GM21526 (cell line): ENCODE measurements around the gene MAP1B.
"Not testable (repeated sequence)": the region's sequence is repeated elsewhere in the genome, so short reads cannot be mapped to it uniquely, and the experiment has no call there.

Source experiments
- ATAC-seq: cut with Tn5 transposase; IDR thresholded peaks from one replicate; pipeline ENCODE4 v1.9.1; 2021; ENCODE audit warnings: moderate library complexity; ENCODE audit not compliant: unreplicated experiment, low FRiP score

Gene MAP1B

DNA sequence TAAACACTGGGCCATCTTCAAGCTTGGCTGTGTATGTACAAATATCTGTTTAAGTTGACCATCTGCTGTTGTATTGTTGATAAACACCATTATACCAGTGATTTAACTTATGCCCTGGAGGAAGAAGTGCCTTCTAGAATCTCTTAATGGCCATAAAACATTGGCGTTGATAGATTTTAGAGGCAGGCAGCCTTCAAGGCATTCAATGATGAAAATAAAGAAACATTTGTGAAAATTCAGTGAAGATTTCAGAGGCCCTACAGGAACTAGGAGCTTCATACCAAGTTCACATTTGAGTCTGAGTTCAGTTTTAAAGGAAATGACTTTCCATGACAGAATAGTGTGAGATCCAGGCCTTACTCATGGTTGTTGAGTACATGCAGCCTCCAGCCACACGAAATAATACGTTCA is 52.2 kb downstream of the MAP1B start:
- ATAC-seq, result no peak

DNA sequence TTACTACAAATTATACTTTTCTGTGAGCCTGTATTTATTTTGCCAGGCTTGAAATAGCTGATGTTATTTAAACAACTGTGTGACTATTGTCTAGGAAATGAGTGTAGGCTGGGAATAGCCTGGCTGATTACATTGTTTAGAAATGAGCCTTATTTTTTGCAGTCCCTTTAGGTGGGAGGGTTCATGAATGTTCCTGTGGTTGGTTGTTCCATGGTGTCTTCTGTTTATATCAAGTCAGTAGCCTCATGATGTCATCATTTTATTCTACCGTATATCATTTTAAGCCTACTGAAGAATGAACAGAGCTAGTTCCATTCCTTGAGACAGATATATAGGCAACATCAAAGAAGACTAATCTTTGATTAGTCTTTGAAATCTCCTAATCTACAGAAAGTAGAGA is 53.1 kb downstream of the MAP1B start:
- no peak for ATAC-seq

DNA sequence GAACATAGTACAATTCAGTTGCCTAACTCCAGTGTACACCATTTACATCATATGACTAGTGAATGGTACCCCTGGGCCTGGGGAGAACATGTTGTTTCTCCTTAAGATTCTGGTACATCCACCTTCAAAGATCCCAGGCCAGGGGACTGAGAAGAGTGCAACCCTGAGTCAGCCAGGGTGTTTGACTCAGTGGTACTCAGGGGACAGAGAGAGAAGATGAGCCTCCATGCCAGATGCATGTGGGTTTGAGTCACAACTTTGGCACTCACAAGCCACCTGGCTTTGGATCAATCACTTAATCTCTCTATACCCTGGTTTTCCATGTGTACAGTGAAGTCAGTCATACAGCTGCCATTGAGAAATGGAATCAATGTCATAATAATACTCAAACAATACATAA is 53.7 kb downstream of the MAP1B start:
- ATAC-seq, result no peak

DNA sequence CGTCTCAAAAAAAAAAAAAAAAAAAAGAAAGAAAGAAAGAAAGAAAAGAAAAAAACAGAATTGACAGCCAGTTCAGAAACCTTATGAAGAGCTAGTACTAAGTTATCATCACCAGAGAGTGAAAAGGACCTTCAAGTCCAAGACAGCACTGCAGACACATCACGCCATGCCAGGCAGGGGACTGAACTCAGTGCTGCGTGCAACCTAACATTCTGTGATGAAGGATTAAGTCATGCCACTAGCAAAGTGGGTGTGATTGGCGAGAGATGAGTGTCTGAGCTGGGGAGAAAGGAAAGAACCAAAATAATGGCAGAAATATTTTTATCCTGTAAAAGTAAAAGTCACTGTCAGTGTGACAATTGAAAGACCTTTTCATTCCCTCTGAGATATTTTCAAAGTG is 54.7 kb downstream of the MAP1B start:
- no peak for ATAC-seq

DNA sequence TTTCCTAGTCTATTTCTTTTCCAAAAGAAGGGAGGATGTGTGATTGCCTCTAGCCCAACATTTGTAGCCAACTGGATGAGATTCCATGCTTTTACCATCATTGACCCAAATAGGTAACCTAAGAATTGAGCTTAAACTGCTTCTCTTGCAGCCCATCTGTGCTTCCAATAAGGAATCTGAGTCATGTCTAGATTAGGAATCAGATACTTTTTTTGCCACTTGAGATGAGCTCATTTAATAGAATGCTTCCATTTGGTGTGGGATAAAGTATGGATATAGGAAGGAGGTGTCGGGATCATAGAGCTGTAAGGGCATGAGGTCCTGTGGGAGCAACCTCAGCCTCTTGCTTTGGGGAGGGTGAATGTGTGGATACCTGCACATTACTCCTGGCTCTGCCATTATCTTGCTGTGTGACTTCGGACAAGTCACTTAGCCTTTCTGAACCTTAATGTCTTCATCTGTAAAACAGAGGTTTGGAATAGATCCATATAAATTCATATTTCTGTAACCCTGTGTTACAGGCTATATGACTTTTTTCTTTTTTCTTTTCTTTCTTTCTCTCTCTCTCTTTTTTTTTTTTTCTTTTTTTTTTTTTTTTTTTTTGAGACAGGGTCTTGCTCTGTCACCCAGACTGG is 56.2 kb downstream of the MAP1B start:
- ATAC-seq, result no peak

DNA sequence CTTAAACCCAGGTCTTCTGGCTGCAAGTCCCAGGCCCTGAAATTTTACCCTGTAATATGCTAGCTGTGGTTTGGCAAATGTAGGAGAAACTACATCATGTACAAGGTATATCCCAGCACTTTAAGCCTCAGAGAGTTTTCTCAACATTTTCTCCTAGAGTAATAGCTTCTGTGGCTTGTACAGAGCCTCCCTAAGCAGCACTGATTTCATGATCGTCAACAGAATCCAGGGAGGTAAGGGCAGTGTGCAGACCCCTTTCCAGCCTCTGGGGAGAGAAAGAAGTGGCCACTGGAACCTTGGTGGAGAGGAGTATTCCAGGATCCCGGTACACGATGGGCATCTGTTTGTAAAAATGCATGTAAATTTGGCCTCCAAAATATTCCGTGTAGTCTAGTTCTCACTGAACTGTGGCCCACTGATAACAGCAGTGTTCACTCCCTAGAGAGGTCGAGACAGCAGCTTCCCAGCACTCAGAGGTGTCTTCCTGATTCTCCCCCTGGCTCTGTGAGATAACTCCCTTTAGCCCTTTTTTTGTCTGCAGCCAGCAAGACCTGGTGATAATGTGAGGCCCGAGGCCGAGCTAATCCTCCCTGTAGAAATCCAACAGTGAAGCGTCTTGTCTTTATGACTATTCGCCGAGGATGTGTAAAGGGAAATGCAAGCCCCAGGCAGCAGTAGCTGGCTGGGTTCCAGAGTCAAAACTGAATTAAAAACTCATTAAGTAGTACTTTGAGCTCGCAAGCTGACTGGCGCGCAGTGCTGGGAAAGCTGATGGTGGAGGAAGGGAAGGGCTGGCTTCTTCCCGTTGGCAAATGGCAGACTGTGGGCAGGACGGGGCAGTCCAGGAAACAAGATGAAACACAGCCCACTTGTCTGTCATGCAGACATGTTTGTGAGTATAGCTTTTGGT is 59.0 kb downstream of the MAP1B start:
- no peak for ATAC-seq

DNA sequence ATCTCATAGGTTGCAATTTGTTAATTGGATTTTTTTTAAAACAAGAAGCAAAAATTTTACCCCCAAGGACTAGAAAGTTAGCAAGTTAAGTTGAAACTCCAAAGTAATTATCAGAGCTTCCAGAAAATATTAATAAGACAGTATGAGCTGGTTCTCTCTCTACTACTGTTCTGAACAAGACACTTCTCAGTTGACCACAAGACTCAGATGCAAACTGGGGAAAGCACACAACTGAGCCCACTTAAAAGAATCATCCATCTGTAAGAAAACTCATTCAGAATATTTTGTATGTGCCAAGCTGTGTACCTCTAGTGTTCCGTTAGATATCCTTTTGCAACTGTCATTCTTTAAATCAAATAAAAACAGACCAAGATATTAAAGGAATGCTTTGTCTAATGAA is 60.0 kb downstream of the MAP1B start:
- no peak for ATAC-seq

DNA sequence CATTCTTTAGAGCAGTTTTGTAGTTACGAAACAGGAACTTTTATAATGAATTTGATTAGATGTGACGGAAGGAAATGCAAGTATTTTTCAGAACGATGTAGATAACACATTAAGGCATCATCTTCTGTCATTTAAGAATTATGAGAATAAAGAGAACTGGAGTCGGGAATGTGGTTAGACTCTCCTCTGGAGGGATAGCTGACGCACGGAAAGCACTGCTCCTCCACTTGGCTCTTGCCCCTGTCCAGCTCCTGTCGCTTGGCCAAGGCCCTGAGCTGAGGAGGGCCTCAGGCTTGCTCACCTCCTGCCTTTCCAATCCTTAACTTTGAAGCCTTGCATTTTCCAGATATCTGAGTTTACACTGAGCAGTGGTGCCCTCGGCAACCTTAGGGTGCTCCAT is 60.5 kb downstream of the MAP1B start:
- ATAC-seq, result no peak

DNA sequence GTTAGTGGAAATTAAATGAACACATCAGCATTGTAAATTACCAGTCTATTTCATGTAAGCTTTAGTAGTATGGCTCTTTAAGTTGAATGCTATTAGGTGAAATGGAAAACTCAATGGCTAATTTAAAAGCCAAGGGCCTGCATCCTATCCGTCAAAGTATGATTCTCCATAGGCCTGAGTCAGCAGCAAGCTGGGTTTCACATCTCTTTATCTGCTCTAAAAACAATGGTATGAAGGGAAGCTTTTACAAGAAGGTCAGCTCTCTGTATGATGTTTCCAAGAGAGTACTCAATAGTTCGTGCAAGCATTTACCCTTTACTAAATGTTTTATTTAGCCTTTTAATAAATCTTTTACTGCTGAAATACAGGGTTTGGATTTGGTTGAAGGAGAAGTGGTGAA is 62.8 kb downstream of the MAP1B start:
- ATAC-seq, result no peak

DNA sequence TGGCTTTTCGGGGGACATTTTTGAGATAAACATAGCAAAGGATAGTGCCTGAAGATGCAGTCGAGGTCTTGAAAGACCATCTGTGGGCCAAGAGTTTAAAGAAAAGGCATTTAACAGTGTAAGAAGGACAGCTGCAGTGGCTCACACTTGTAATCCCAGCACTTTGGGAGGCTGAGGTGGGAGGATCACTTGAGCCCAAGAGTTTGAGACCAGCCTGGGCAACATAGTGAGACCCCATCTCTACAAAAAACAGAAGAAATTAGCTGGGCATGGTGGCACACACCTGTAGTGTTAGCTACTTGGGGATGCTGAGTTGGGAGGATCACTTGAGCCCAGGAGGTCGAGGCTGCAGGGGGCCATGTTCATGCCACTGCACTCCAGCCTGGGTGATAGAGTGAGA is 63.9 kb downstream of the MAP1B start:
- ATAC-seq, result not testable (repeated sequence)

DNA sequence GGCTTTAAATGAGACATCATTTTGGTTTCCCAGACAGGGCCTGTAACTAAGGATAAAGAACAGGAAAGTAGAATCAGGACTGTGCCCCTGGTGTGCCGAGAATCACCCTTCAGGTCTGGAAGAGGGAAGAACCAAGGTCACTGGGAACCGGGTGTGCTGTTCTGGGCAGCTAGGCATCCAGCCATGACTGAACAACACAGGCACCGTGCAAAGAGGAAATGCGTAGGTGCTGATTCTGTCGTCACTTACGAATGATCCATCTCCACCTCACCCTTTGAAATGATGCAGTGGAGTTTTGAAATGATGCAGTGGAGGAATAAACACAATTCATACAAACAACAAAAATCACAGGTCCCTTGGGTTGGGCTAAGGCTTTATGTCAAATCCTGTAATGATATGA is 64.4 kb downstream of the MAP1B start:
- ATAC-seq, result peak; percentile 55

DNA sequence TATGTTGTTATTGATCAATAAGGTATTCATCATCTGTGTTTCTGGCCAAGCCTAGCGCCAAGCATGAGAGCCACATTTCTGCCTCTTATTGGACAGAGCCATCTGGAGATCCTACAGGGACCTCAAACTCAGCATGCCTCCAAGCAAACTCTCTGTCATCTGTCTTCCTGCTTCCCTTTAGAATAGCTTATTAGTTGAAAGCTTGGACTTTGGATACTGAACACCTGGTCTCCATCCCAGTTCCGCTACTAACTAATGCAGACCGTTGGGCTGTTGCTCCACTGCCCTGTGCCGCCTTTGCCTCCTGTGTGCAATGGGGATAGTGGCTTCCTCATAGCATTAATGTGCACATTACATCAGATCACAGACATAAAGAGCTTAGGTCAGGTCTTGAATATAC is 65.5 kb downstream of the MAP1B start:
- ATAC-seq, result no peak

DNA sequence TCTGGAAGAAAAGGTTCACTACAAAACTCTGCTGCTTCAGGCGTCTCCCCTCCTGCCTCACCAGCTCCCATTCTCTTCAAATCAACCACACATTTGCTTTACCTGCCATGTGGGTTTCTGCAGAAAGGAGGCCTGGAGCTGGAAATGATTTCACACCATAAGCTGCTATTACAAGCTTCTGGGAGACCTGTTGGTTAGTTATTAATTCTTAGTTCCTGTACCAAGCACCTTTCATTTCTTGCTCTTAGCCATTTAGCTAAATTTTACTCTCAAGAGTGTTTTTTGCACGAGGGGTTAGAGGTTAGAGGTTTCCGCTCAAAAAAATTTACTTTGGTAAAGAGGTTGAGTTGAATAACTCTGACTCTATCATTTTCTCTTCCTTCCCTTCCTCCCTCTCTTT is 70.3 kb downstream of the MAP1B start:
- no peak for ATAC-seq

DNA sequence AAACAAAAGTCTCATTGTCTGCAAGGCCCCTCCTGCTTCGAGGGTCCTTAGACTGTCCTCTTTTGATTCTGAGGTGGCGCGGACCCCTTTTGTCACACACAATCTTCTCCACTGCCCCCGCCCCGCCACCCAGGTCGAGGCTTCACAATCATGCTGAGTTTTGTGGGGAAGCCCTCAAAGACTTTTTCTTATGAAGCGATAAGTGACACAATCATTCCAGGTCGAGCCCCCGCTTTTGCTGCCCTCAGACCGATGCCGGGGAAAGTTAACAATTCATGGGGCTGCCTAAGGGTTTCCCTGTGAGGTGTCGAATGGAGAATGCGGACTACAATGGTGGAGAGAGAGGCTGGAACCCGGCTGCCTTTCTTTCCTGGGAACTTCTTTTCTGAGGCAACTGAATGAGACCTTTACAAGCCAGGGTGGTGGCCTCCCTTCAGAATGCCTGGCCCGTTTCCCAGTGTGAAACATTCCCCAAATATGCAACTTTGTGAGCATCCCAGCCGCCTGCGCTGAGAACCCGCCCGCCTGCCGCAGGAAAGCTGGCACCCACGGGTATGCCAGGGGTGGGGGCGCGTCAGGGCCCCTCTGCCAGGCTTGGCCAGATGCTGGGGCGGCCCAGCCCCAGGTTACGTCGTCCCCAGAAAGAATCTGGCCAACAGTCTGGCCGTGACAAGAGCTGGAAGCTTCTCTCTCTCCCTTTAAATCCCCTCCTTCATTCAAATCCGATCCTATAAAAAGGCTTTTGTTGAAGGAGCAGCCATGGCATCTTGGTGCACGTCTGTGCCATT is 71.9 kb downstream of the MAP1B start:
- ATAC-seq, result no peak

DNA sequence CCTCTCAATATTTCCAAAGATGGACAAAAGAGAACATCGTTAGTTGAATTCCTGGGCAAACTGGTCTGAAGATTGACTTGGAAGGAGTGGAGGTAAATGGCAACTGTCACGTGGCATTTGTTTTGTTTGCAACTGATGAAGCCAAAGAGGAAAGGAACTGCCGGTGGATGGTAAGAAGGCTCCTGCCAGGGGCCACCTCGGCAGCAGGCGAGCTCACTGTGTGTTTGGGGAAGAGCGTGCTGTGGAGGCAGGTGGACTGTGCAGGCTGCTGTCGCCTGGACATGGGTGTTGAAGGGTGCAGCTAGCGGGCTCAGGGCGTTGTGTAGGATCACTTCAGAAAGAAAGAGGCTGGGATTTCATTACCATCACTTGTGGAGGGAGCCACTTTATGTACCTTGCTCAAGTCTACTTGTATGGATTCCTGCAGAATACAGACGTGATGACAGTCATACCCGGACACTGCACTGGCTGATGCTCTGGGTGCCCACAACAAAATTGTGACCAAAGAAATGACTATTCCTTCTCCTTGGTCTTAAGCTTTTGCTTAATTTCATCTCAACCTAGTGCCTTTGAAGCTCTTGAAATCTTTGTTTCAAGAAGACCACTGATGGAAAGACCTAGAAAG is 72.7 kb downstream of the MAP1B start:
- ATAC-seq, result no peak

DNA sequence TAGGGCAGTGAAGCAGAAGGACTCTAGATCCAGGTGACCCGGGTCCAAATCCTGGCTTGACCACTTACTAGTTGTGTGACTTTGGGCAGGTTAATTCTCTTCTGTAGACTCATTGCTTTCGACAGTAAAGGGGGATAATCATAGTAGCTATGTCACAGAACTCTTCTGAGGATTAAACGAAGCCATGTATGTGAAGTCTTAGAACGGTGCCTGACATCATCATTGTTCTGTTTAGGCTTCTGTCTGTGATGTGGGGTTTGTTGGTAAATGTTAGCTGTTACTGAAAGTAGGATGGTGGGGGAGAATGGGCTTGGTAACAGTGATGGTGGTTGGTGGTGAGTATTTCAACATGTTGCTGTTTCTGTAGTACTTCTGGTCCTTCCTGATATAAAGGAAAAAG is 73.7 kb downstream of the MAP1B start:
- no peak for ATAC-seq

DNA sequence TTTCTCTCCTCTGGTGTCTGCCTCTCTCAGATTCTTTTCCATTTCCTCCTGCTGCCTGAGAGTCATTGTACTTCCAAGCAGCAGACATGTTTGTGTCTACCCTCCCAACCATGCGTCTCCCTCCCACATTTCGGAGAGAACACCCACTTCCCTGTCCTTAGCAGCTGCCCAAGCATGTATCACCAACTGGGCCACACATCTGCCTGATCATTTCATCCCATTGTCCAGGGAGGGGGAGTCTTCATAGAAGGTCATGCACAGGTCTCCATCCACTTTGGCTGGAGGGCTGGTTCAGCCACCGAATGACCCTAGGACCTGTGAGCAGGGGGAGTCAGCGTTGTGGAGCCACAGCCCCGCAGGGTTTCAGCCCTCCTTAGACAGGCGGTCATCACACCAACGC is 75.4 kb downstream of the MAP1B start:
- no peak for ATAC-seq

DNA sequence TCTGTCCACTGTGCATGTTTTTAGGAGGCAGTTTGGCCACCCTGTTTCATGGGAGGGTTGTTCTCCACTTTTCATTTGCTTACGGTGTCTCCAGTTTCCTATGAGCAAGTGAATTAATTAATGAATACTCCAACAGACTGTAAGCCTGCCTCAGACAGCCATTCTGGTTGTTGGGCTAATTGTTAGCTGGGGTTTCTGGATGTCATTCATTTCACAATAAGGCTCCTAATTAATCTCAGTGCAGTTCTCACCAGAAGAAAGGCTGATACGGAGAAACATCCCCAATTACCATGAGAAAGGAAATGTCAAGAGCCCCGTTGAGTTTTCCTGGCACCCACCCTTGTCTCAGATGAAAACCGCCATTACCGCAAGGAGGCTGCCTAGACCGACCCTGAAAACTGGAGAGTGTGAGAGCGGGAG is 75.8 kb downstream of the MAP1B start:
- no peak for ATAC-seq

DNA sequence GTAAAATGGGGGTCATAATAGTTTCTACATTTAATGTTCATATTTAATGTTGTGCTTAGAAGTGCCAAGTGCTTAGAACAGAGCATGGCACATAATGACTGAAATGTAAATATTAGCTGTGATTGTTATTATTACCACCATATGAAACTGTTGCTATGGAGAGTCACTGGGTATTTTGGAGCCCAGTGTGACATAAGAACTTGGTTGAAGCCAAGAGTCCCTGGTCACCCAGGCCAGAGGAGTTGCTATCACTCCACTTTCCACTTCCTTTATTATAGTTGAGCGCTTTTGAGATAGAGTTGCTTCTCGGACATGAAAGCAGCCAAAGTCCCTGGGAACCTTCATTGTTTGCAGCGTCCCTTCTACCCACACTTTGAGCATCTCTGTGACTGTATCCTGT is 77.1 kb downstream of the MAP1B start:
- ATAC-seq, result no peak

DNA sequence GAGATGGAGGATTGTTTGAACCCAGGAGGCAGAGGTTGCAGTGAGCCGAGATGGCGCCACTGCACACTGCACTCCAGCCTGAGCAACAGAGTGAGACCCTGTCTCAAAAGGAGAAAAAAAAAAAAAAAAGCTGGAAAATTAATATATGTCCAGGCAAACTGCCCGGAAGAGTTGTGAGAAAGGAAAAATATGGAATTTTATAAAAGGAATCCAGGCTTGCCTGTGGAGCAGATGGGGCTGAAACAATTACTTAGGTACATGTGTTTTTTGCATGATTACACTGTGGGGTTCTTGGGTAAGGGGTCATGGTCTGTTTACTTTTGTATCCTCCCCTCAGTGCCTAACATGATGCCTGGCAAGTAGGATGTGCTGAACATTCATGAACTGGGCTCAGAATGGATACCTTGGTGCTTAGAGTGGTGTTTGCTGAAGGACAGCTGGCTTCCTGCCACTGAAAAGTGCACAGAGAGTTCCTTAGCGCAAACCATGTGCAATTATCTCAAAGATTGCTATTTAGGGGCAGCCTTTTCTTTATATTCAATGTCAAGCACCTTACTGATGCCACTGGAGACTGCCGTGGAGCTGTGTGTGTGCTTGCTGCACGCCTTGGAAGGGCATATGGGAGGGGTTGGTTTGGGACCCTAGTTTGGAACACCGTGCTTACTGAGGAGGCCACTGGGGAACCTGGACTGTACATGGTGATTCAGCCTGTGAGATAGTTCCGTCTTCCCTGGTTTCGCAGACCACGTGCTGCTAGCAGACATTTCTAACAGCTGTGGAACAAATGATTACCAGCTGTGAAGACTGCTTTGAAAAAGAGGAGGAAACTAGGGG is 78.4 kb downstream of the MAP1B start:
- ATAC-seq, result no peak
